Mucosa of rectum (tissue), 2 donors: ENCODE results near the gene MICU1.

Experiments used
- H3K27ac ChIP-seq, 2 donors: one replicate each; pipeline ENCODE4 v1.7.0; 2013; ENCODE audit warnings: inconsistent platforms in 2 of 2, low read depth in 2 of 2, low read length in 2 of 2
- H3K27me3 ChIP-seq, 2 donors: one replicate each; pipeline ENCODE4 v1.7.0; 2013; ENCODE audit warnings: low read length in 2 of 2; ENCODE audit not compliant: control insufficient read depth in 2 of 2, insufficient read depth in 2 of 2
- H3K36me3 ChIP-seq, 2 donors: one replicate each; pipeline ENCODE4 v1.7.0; 2013; ENCODE audit warnings: low read length in 2 of 2; ENCODE audit not compliant: control insufficient read depth in 2 of 2, insufficient read depth in 2 of 2
- H3K4me1 ChIP-seq, 2 donors: one replicate each; pipeline ENCODE4 v1.7.0; 2013; ENCODE audit warnings: low read length in 2 of 2, mild to moderate bottlenecking in 1 of 2; ENCODE audit not compliant: control insufficient read depth in 2 of 2, insufficient read depth in 2 of 2
- H3K4me3 ChIP-seq, 2 donors: one replicate each; pipeline ENCODE4 v1.7.0; 2013; ENCODE audit warnings: low read length in 2 of 2
- H3K9ac ChIP-seq, 2 donors: one replicate each; pipeline ENCODE4 v1.7.0; 2013; ENCODE audit warnings: low read length in 2 of 2, low read depth in 1 of 2, mild to moderate bottlenecking in 1 of 2
- H3K9me3 ChIP-seq, 2 donors: one replicate each; pipeline ENCODE4 v1.7.0; 2013; ENCODE audit warnings: low read length in 2 of 2; ENCODE audit not compliant: control insufficient read depth in 2 of 2
- donor health status: healthy.
- donor health status: Normal muscosa, but diverticular disease.

MICU1 gene

DNA sequence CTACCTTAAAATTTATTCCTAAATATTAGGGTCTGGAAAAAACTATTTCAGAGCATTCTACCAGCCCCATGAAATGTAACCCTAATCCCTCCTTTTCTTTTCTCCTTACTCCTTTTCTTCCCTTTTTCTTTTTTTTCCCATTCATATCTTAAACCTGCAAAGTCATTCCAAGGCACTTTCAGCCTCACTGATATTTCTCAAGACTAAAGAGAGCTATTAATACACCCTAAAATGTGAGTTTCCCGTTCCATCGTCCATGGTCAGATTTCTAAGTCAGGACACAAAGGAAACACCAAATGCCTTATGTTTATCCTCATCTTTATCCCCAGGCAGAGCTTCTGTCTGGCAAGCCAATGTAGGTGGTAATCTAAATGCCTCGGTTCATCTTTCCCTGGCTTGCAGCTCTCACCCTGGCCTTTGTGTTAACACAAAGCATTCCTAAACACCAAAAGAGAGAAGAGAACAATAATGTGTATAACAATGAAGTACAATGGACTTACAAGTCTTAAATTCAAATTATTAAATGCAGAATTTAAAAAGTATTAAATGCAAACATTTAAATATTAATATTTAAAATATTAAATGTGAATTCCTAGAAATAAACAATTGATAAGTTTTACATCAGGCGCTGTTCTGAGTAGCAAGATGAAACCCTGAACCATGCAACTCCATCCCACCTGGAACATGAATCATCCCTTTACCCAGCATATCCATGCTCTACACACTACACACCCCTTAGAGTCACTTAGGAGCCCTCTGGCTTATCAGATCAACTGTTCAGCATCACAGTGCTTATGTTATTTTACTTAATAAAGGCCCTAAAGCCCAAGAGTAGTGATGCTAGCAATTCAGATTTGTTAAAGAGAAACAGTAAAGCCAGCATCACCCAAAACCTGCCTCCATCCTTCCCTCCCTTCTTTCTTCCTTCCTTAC is 26.8 kb downstream of the MICU1 start:
- Histone ChIP-seq H3K4me1 (no peaks in the 10 kb centered on the region), H3K4me3 (no peak overlapping the region), H3K9ac (no peak overlapping the region), H3K9me3 (no peaks in the 10 kb centered on the region), H3K27me3 (no peaks in the 10 kb centered on the region), H3K27ac (no peak overlapping the region), H3K36me3 (no peaks in the 10 kb centered on the region)

DNA sequence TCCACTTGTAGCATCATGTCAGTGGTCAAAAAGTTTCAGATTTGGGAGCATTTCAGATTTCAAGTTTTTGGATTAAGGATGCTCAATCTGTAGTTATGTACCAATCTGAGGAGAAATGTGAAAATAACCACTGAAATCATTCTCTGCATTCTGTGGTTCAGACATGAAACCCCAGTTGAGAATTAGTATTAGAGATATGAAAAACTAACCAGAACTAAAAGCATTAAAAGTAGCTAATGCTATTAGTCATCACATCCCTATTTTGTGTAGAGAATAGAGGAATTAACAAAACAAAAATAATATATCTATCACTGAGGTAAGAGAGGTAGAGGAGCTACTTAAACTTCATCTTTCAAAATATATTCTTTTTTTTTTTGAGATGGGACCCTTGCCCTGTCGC is 28.0 kb downstream of the MICU1 start:
- Histone ChIP-seq H3K4me1 (no peaks in the 10 kb centered on the region), H3K27ac (no peak overlapping the region), H3K9me3 (no peaks in the 10 kb centered on the region), H3K36me3 (no peaks in the 10 kb centered on the region), H3K9ac (no peak overlapping the region), H3K4me3 (no peak overlapping the region), H3K27me3 (no peaks in the 10 kb centered on the region)

DNA sequence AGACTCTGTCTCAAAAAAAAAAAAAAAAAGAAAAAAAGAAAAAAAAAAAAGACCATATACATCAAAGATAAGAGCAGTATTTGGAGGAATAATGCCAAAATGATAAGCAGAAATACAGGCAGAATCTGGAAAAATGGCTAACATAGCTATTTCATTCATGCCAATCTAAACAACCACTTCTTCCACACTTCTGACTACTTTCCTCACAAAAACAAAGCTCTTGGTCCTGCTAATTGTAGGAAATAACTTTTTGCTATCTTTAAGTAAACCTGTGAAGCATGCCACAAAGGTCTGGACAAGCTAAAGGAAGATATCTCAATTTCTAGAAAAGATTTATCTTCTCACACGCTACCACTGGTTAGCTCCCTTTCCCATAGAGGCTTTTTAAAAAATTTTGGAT is 30.4 kb downstream of the MICU1 start:
- no peaks in the 10 kb centered on the region for H3K27me3 ChIP-seq

DNA sequence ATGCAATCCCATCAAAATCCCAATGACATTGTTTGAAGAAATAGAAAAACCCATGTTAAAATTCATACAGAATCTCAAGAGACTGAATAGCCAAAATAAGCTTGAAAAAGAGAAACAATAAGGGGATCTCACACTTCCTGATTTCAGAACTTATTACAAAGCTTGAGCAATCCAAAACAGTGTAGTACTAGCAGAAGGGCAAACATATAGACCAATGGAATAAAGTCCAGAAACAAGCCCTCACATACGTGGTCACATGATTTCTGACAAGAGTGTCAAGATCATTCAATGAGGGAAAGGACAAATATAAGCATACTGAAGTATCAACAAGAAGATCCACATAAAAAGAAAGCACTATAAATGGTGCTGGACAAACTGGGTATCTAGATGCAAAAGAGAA is 31.9 kb downstream of the MICU1 start:
- H3K9ac ChIP-seq: no peak overlapping the region
- H3K36me3 ChIP-seq: no peaks in the 10 kb centered on the region
- H3K9me3 ChIP-seq: no peaks in the 10 kb centered on the region
- no peak overlapping the region for H3K4me3 ChIP-seq
- no peaks in the 10 kb centered on the region for H3K4me1 ChIP-seq
- no peaks in the 10 kb centered on the region for H3K27me3 ChIP-seq
- H3K27ac ChIP-seq: no peak overlapping the region

More for the DNA sequence above, 30.4 kb downstream of the MICU1 start:
- no peak overlapping the region for H3K9ac ChIP-seq
- no peaks in the 10 kb centered on the region for H3K9me3 ChIP-seq
- no peaks in the 10 kb centered on the region for H3K36me3 ChIP-seq
- H3K27ac ChIP-seq: no peak overlapping the region
- no peaks in the 10 kb centered on the region for H3K4me1 ChIP-seq
- no peak overlapping the region for H3K4me3 ChIP-seq

DNA sequence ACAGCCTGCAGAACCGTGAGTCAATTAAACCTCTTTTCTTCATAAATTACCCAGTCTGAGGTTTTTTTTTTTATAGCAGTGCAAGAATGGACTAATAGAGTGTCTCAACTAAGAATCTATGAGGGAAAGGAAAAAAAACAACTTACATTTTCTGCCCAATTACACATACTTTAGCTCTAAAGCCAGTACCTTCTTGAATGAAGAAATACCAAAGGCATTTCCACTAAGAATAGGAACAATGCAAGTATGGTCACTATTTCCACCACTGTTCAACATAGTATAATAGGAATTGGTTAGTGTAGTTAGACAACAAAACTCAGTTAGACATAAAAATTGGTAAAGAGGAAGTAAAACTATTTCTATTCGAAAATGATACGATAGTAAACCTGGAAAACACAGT is 37.6 kb downstream of the MICU1 start:
- no peaks in the 10 kb centered on the region for H3K4me1 ChIP-seq
- H3K4me3 ChIP-seq: no peak overlapping the region
- no peaks in the 10 kb centered on the region for H3K9me3 ChIP-seq
- H3K27ac ChIP-seq: no peak overlapping the region
- H3K27me3 ChIP-seq: no peaks in the 10 kb centered on the region
- H3K36me3 ChIP-seq: no peaks in the 10 kb centered on the region
- no peak overlapping the region for H3K9ac ChIP-seq

DNA sequence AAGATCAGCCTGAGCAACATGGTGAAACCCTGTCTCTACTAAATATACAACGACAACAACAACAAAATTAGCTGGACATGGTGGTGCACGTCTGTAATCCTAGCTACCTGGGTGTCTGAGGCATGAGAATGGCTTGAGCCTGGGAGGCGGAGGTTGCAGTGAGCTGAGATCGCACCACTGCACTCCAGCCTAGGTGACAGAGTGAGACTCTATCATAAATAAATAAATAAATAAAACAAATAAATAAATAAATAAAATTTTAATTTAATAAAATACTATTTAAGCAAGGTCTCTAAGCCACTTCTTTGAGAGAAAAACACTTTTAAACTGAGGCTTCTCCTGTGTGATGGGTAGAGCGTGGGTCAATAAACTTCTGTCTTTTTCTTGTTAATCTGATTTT is 38.3 kb downstream of the MICU1 start:
- H3K4me1 ChIP-seq: no peaks in the 10 kb centered on the region
- no peak overlapping the region for H3K27ac ChIP-seq
- no peaks in the 10 kb centered on the region for H3K9me3 ChIP-seq

DNA sequence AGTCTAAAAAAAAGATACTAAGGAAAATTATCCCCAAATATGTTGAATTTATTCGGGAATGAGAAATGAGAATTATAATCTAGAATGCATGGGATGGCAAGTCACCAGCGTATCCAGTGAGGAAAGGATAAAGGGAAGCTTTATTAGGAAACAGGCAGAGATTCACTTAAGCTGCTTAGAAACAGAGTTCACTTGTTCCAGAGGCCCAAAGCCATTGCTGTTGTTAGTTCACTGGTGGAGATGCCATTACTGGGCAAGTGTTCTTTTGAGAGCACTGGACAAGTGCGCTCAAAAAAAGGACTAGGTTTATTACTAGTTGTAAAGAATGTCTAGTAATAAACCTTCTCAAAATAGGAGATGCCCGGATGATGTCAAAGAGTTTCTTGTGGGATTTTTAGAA is 51.2 kb downstream of the MICU1 start:
- Histone ChIP-seq H3K27me3 (no peaks in the 10 kb centered on the region), H3K9me3 (no peaks in the 10 kb centered on the region), H3K36me3 (no peaks in the 10 kb centered on the region), H3K4me1 (no peaks in the 10 kb centered on the region), H3K27ac (no peak overlapping the region), H3K9ac (no peak overlapping the region), H3K4me3 (no peak overlapping the region)

More for the DNA sequence above, 38.3 kb downstream of the MICU1 start:
- no peaks in the 10 kb centered on the region for H3K36me3 ChIP-seq
- no peaks in the 10 kb centered on the region for H3K27me3 ChIP-seq
- no peak overlapping the region for H3K9ac ChIP-seq
- H3K4me3 ChIP-seq: no peak overlapping the region

DNA sequence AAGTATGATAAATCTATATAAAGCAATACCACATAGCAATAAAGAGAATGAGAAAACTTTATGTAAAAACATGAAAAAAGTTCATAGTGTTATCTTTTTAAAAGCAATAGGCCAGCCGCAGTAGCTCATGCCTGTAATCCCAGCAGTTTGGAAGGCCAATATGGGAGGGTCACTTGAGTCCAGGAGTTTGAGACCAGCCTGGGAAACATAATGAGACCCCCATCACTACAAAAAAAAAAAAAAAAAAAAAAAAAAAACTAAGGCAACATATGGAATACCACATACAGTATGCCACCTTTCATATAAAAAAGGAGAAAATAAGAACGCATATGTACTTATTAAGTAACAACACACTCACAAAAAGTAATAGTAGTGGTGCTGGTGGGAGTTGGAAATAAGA is 52.8 kb downstream of the MICU1 start:
- Histone ChIP-seq H3K27me3 (no peaks in the 10 kb centered on the region), H3K27ac (no peak overlapping the region), H3K9ac (no peak overlapping the region)

DNA sequence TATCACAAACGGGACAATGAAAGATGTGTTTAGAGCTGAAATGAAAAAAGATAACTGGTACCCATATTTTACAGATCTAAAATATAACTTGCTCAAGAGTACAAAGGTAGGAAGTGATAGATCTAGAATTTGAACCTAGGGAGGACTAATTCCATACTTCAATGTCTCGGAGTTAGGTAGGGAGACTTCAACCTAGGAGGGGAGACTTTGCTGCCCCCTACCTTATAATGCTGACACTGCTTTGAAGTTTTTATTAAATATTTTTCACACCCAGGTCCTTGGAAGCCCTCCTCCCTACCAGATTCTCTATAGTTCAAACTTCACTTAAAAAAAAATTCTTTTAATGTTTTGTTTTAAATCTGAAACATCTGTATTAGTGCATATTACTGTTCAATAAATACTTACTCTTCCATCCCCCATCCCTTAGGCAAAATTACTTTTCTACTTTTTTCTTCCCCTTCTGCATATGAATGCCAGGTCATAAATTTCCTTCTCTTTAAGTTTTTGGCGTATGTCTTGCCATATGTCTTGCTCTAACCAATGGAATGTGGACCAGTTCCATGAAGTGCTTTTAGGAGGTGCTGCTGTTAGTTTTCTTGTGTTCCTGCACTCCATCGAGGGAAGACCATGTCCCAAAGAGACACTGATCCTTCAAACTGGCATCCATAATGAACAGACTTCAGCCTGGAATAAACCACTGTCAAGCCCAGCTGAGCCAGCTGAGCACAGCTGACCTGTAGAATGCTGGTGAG is 57.8 kb downstream of the MICU1 start:
- Histone ChIP-seq H3K27ac (no peak overlapping the region), H3K9ac (no peak overlapping the region), H3K9me3 (no peaks in the 10 kb centered on the region), H3K4me3 (no peak overlapping the region), H3K4me1 (no peaks in the 10 kb centered on the region), H3K36me3 (peaks cover 8% of the 10 kb centered on the region in 2 donors), H3K27me3 (no peaks in the 10 kb centered on the region)

More for the DNA sequence above, 52.8 kb downstream of the MICU1 start:
- no peak overlapping the region for H3K4me3 ChIP-seq
- no peaks in the 10 kb centered on the region for H3K4me1 ChIP-seq
- no peaks in the 10 kb centered on the region for H3K36me3 ChIP-seq
- no peaks in the 10 kb centered on the region for H3K9me3 ChIP-seq

DNA sequence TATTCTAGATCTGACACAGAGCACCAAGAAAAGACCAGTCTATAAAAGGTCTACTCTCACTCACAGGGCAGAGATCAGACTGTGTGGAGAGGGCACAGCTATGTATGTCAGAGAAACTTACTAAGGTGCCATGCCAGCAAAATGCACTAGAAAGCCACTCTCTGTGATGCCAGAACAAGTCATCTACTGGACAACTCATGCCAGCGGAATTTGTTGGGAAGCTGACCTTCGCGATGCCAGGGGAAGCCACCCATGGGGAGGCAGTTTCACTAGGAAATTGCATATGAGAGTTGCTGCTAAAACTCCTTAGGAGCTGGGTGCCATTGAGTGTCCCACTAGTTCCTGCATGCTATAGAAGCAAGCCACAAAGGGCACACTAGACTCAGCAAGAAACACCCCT is 58.5 kb downstream of the MICU1 start:
- no peaks in the 10 kb centered on the region for H3K9me3 ChIP-seq
- H3K9ac ChIP-seq: no peak overlapping the region
- peaks cover 9 to 10% of the 10 kb centered on the region in 2 donors for H3K36me3 ChIP-seq
- no peaks in the 10 kb centered on the region for H3K27me3 ChIP-seq
- H3K4me1 ChIP-seq: no peaks in the 10 kb centered on the region
- no peak overlapping the region for H3K4me3 ChIP-seq
- no peak overlapping the region for H3K27ac ChIP-seq
